Transverse colon (tissue), 4 donors: Measurements from ENCODE around the gene ROBO1. TPM values are rescaled to one million over a fixed set of nuclear protein-coding genes. Genes with fewer than 3 reads are reported as not detected.

Source experiments
- DNase-seq: peaks from one replicate; pipeline ENCODE4 v3.0.0-alpha.2; 2019
- H3K27ac ChIP-seq, 4 donors: fragments of 200-600 bp; sonication (generic); 2 replicates each; pipeline ENCODE4 v1.5.1; 2016 to 2018; ENCODE audit warnings: inconsistent platforms in 4 of 4
- H3K27me3 ChIP-seq: fragments of 200-600 bp; sonication (generic); 2 replicates; pipeline ENCODE4 v1.5.1; 2017; ENCODE audit warnings: inconsistent platforms
- H3K36me3 ChIP-seq, 4 donors: fragments of 200-600 bp; sonication (generic); 2 replicates each; pipeline ENCODE4 v1.5.1; 2017 to 2019; ENCODE audit warnings: inconsistent platforms in 4 of 4
- H3K4me1 ChIP-seq, 4 donors: fragments of 200-600 bp; sonication (generic); 2 replicates each; pipeline ENCODE4 v1.5.1; 2017 to 2020; ENCODE audit warnings: inconsistent platforms in 4 of 4
- H3K4me3 ChIP-seq, 4 donors: fragments of 200-600 bp; sonication (generic); 1 replicate in 1 of 4; 2 replicates in 3 of 4; pipeline versions ENCODE4 v1.5.1 to v1.6.1; 2017 to 2019; ENCODE audit warnings: inconsistent platforms in 4 of 4
- H3K9me3 ChIP-seq, 2 donors: fragments of 200-600 bp; sonication (generic); 2 replicates each; pipeline ENCODE4 v1.5.1; 2017 to 2019; ENCODE audit warnings: inconsistent platforms in 2 of 2
- EP300 ChIP-seq: sonication (generic); formaldehyde crosslinking; IDR thresholded peaks from one replicate; pipeline ENCODE4 v1.6.1; 2017; ENCODE audit warnings: antibody characterized with exemption, low read depth
- POLR2A ChIP-seq: fragments of 450-650 bp; IDR thresholded peaks from one replicate; pipeline ENCODE4 v1.6.1; 2016; ENCODE audit warnings: antibody characterized with exemption, mild to moderate bottlenecking, moderate library complexity
- POLR2AphosphoS5 ChIP-seq, 3 donors: sonication (generic); formaldehyde crosslinking; IDR thresholded peaks; one replicate each; pipeline ENCODE4 v1.6.1; 2016; ENCODE audit warnings: antibody characterized with exemption in 3 of 3
- WGBS, 2 donors: methylation state at CpG; one replicate each; pipeline ENCODE4 v1.1.5; 2018; ENCODE audit warnings: low coverage in 1 of 2; 5-methylcytosine and 5-hydroxymethylcytosine counted together
- in situ Hi-C, 4 donors: fragments of 200-750 bp; cut with MboI; loops; one replicate each; pipeline versions ENCODE4 v1.15.0 to v1.15.1; 2017; ENCODE audit warnings: low sequenced_read_pairs in 3 of 4, low pct_ligation_motif_present in 1 of 4, low pct_unique_long_range_greater_than_20kb in 1 of 4
- intact Hi-C: fragments of 100-400 bp; cut with DNase I; formaldehyde crosslinking; loops from one replicate; pipeline ENCODE4 v1.15.1; 2023; ENCODE audit warnings: low total_unique reads
- total RNA-seq, 4 donors: library from RNA; depleted of rRNA; stranded (reverse); fragments of >200 nt; gene quantifications; one replicate each; pipeline ENCODE4 v1.1.0, GENCODE V29; 2016
- TF ChIP-seq, protein P1 (sequence below), 5 experiments: fragments of 200-600 bp in 3 of 5; fragments of 450-650 bp in 2 of 5; sonication (generic) in 3 of 5; IDR thresholded peaks; 1 replicate in 2 of 5; 2 replicates in 3 of 5; pipeline ENCODE4 v1.5.1; 2016 to 2017; ENCODE audit warnings: antibody characterized with exemption in 5 of 5, inconsistent platforms in 3 of 5, mild to moderate bottlenecking in 2 of 5, moderate library complexity in 1 of 5

Gene ROBO1
- total RNA-seq, 4 donors from 2014 or later = 7.6 to 68.7 (median 9.1) TPM

GRCh38 chr3:79385211-79385610 is 382.6 kb downstream of the ROBO1 start:
- H3K4me3 ChIP-seq = no peak overlapping the region
- no peak overlapping the region for H3K27ac ChIP-seq
- no peak for TF ChIP-seq POLR2A
- TF ChIP-seq, protein P1, sequence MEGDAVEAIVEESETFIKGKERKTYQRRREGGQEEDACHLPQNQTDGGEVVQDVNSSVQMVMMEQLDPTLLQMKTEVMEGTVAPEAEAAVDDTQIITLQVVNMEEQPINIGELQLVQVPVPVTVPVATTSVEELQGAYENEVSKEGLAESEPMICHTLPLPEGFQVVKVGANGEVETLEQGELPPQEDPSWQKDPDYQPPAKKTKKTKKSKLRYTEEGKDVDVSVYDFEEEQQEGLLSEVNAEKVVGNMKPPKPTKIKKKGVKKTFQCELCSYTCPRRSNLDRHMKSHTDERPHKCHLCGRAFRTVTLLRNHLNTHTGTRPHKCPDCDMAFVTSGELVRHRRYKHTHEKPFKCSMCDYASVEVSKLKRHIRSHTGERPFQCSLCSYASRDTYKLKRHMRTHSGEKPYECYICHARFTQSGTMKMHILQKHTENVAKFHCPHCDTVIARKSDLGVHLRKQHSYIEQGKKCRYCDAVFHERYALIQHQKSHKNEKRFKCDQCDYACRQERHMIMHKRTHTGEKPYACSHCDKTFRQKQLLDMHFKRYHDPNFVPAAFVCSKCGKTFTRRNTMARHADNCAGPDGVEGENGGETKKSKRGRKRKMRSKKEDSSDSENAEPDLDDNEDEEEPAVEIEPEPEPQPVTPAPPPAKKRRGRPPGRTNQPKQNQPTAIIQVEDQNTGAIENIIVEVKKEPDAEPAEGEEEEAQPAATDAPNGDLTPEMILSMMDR (IDR thresholded peaks at IDR 0.05) = no peak
- no peak for TF ChIP-seq POLR2AphosphoS5 (IDR thresholded peaks at IDR 0.05)
- TF ChIP-seq EP300 = no peak
- 78 to 89% methylated on average over 3 of the region's 3 CpGs for WGBS, 2 donors
- H3K36me3 ChIP-seq = no peaks in the 10 kb centered on the region
- no peaks in the 10 kb centered on the region for H3K9me3 ChIP-seq
- in situ Hi-C loops (no loop called here), intact Hi-C loops (no loop called here)
- no peaks in the 10 kb centered on the region for H3K4me1 ChIP-seq
- no peaks in the 10 kb centered on the region for H3K27me3 ChIP-seq
- no peak for DNase-seq

GRCh38 chr3:79383402-79384012 is 384.3 kb downstream of the ROBO1 start:
- Histone ChIP-seq H3K4me3 (no peak overlapping the region), H3K27ac (no peak overlapping the region), H3K27me3 (no peaks in the 10 kb centered on the region), H3K9me3 (no peaks in the 10 kb centered on the region), H3K36me3 (no peaks in the 10 kb centered on the region), H3K4me1 (no peaks in the 10 kb centered on the region)
- DNase-seq = no peak
- in situ Hi-C loops (no loop called here), intact Hi-C loops (no loop called here)
- WGBS, 2 donors = 31 to 36% methylated on average over 3 of the region's 3 CpGs
- no peak for TF ChIP-seq POLR2AphosphoS5 (IDR thresholded peaks at IDR 0.05)
- no peak for TF ChIP-seq EP300
- TF ChIP-seq, protein P1 (IDR thresholded peaks at IDR 0.05) = no peak
- TF ChIP-seq POLR2A = no peak

- intact Hi-C loops = no loop called here
- no peak for TF ChIP-seq POLR2A
- no peak for TF ChIP-seq POLR2AphosphoS5 (IDR thresholded peaks at IDR 0.05)
- TF ChIP-seq, protein P1 (IDR thresholded peaks at IDR 0.05) = no peak
- no peak for TF ChIP-seq EP300
- DNase-seq = no peak
- in situ Hi-C loops = no loop called here
- no peak overlapping the region for H3K27ac ChIP-seq
- WGBS, 2 donors = 85% methylated on average over 4 of the region's 4 CpGs; no CpG with 5 or more reads in 1 of the 2 donors
- no peaks in the 10 kb centered on the region for H3K4me1 ChIP-seq
- H3K27me3 ChIP-seq = no peaks in the 10 kb centered on the region
- H3K36me3 ChIP-seq = no peaks in the 10 kb centered on the region
- no peak overlapping the region for H3K4me3 ChIP-seq
- no peaks in the 10 kb centered on the region for H3K9me3 ChIP-seq
These were observed 387.2 kb downstream of the ROBO1 start for GRCh38 chr3:79380581-79380980.

DNA sequence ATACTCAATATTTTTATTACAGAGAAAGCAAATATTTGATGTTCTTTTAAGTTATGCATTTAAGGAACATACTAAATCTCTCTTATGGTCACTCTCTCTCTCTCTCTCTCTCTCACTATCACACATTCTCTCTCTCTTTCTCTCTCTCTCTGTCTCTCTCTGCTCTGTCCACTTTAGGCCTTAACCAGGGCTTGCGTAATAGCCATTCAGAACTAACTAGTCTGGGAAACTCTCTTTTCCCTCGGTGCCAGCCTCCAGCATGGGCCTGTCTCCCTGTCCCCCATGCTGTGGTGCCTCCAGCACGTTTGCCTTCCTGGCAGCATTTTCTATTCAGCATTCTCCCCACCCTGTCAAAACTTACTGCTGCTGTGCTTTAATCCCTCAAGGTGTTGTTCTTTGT is 389.7 kb downstream of the ROBO1 start:
- TF ChIP-seq POLR2AphosphoS5 (IDR thresholded peaks at IDR 0.05) (no peak), EP300 (no peak), POLR2A (no peak)
- TF ChIP-seq, protein P1 (IDR thresholded peaks at IDR 0.05) = no peak
- Histone ChIP-seq H3K36me3 (no peaks in the 10 kb centered on the region), H3K9me3 (no peaks in the 10 kb centered on the region), H3K4me1 (no peaks in the 10 kb centered on the region), H3K4me3 (no peak overlapping the region), H3K27ac (no peak overlapping the region), H3K27me3 (no peaks in the 10 kb centered on the region)
- intact Hi-C loops = no loop called here
- 50 to 55% methylated on average over 3 of the region's 3 CpGs for WGBS, 2 donors
- in situ Hi-C loops = no loop called here
- DNase-seq = no peak
